GM19452 (cell line): ENCODE data around the gene TEX9.

Experiments
- ATAC-seq: cut with Tn5 transposase; IDR thresholded peaks from one replicate; pipeline ENCODE4 v1.9.1; 2021; ENCODE audit not compliant: unreplicated experiment

Gene TEX9

DNA sequence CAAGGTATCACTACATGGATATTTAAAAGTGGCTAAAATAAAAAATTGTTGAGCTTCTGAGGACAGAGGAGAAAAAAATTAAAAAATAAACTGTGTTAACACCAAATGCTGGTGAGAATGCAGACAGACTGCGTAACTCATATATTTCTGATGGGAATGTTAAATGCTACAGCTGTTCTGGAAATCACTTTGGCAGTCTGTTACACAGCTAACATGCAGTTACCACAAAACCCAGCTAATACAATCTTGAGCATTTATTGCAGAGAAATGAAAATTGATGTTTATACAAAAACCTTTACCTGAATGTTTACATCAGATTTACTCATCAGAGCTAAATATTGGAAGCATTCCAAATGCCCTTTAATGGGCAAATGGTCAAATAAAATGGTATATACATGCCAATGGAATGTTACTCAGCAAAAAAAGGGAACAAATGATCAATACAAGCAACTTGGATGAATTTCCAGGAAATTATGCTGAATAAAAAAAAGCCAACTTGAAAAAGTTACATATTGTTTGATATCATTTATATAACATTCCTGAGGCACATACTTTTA lies 75.1 kb downstream of the TEX9 start:
- ATAC-seq = no peak

DNA sequence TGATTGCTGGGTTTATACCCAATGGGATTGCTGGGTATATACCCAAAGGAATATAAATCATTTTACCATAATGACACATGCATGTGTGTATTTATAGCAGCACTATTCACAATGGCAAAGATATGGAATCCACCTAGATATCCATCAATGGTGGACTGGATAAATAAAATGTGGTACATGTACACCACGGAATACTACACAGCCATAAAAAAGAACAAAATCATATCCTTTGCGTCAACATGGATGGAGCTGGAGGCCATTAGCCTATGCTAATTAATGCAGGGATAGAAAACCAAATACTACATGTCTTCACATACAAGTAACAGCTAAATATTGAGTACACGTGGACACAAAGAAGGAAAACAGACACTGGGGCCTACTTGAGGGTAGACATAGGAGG lies 77.1 kb downstream of the TEX9 start:
- ATAC-seq = no peak

DNA sequence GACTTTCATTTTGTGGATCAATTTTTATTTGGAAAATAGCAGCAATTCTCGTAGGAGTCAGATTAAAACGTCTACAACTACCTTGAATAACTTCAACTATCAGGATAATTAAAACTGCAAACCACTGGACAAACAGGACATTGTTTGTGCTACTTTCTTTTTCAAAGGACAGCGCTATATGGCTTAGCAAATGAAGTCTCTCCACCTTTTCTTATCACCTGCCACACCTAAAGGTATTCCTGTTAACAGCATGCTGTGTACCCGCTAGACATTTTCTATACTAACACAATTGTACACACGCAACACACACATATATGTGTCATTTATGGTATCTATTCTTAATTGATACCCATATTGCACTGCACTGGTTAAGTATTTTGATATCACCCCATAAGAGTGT lies 80.5 kb downstream of the TEX9 start:
- no peak for ATAC-seq

DNA sequence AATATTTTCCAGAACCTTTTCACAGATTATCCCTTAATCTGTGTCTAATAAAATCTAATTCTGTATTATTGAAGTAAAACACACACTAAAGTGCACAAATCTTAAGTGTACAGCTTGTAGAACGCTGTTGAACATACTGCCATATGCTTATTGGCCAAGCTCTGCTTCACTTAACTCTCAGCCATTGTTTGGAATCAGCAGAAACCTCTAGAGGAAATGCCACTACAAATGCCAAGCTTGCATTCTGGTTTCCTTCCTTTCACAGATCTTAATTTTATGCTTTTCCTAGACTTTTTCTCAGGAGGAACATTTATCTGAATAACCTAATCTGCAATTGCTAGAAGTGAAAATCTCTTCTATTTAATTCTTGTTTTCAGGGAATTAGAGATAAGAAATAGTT lies 89.6 kb downstream of the TEX9 start:
- no peak for ATAC-seq

DNA sequence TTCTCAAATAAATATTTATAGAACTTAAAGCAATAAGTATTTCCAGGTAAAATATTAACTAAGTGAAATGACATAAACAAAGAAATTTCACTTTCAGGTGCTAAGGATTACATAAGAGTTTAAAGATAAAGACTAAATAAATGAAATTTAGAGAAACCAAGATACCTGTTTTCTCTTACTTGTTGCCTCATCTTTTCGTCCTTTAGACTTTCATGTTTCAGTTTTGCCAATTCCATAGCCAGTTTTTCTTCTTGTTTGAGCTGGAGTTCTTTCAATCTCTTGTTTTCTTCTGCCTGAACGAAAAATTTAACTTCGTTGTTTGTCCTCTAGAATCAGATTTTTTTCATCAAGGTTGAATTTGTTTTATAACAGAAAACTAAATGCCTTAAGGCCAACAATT lies 91.0 kb downstream of the TEX9 start:
- ATAC-seq = no peak

DNA sequence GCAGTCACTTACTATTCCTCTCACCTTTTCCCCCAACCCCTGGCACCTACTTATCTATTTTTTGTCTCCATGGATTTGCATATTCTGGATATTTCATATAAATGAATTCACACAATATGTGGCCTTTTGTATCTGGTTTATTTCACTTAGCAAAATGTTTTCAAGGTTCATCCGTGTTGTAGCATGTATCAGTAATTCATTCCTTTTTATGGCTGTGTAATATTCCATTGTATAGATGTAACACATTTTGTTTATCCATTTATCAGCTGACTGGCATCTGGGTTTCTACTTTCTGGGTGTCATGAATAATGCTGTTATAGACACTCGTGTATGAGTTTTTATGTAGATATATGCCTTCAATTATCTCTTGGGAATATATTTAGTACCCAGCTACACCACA lies 93.9 kb downstream of the TEX9 start:
- ATAC-seq = no peak

DNA sequence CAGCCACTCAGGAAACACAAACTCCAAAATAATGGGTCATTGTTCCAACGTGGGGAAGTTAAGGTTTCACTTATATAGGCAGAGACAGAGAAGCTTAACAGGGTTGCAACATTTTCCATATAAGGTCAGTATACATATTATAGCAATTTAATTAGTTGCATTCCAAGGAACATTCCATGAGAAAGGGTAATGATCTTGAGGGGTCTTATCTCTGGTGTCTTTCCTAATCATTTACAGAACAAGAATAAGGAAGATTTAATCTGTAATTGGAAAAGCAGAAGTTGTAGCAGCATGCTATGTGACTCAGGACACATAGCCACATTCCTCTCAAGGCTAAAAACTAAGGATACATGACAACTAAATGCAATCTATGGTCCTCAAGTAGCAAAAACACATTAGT lies 94.8 kb downstream of the TEX9 start:
- no peak for ATAC-seq

DNA sequence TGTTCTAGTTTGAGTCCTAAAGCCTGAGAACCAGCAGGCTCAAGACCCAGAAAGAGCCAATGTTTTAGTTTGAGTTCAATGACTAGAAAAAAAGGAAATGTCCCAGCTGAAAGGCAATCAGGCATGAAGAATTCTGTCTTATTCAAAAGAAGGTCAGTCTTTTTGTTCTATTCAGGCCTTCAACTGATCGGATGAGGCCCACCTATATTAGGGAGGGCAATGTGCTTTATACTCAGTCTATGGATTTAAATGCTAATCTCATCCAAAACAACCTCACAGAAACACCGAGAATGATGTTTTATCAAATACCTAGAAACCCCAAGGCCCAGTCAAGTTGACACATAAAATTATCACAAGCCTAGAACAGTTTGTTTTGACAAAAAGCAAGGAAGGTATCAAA lies 95.7 kb downstream of the TEX9 start:
- ATAC-seq = no peak

DNA sequence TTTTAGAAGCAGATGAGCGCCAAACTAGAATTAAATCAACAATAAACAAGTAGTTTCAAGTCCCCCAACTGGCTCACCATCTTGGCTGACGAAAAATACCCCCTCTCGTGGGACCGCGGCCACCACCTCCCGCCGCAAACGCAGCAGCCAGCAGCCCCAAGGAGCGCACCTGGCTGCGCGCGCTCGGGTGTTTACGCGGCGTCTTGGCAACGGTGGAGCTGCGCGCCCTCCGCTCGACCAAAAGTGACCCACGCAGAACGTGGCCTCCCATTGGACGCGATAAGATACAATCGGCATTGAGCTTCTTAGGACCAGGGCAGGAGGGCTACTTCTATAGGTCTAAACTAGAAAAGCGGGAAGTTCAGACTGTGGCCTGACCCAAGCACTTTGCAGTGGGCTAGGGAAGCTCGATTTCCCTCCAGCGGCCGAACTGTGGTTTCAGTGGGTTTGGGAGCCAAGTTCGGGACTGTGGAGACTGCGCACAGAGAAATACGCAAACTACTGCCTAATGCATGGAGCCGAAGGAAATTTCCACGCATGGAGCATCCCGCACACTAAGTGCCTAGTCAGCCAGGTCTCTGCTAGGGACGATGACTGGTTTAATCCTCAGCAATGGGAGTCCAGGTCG lies 99.8 kb downstream of the TEX9 start, which contains the start of gene MNS1:
MNS1 (minus strand) TSS at position 245 of the 628 bp plus-strand sequence; CDS start at position 80, 165 bp downstream.
- ATAC-seq = peak; percentile 99

DNA sequence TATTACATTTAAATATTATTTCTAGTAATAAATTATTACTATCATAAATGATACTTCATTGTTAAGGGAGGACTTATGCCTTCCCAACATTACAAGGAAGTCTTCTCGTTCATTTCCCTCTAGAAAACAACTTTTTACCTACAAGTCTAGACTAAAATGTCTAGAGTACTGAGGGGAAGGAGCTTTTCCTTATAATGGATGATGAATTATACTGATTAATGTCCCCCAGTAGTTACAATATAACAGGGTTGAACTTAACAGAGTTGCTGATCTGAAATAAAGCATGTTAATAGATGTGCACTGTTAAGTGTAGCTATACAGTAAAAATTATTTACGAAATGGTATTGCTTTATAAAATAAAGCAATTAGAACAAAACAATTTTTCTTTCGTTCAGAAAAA lies 102.4 kb downstream of the TEX9 start:
- no peak for ATAC-seq

DNA sequence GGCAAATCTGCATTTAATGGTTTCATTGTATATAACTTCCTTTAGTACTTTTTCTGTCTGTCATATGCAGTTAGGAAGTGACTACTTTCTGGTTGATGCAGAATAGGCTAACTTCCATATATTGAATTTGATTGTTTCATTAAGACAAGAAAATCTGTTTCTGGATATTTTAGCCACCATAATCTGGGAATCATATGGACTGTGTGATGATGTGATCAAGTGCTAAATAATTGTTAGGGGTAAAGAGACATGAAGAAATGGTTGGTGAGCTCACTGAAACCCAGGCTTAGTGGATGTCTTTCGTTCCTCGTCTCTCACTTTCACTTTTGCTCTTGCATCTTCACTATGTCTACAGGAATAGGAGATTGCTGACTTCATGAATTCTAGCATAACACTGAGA lies 103.2 kb downstream of the TEX9 start:
- peak; percentile 49 for ATAC-seq

DNA sequence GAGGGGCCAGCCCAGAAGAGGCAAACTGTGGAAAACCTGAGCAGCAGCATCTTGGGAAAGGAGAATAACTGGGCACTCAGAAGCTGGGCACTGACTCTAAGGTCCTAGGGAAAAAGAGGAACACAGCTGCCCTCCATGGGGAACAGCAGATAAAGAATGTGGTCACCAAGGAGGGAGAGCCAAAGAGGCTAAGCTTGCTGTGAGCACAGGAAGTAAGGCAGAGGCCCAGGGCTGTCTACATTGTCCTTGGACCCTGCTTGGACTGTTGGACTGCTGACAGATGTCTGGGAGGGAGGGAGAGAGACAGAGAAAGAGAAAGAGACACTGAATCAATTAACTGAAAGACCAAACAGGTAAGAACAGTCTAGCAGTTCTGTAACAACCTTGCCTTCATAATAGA lies 104.3 kb downstream of the TEX9 start:
- no peak for ATAC-seq

DNA sequence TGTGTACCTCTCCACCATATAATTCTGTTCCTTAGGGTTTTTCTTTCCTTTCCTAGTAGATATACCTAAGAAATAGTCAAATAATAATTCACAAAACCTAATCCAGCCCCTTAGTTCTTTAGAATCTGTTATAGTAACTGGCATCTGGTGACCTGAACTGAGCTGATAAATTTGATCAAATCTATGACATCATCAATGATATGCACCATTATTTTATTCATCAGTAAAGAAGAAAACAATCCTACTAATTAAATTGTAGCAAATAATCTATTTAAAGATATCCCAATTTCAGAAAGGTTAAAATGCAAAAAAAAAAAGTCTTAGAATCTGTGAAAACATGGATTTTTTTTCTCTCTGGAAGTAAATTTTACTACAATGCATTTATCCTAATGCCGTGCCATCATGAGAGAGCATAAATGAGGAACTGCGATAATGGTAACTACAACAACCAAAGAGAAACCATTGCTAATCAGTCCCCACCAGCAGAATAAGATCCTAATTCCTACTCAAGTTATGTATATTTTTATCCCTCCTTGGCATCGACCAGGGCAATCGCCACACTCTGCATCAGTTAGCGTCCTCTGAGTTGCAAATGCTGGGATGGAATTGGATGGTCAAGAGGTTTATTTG lies 106.3 kb downstream of the TEX9 start:
- ATAC-seq = no peak

DNA sequence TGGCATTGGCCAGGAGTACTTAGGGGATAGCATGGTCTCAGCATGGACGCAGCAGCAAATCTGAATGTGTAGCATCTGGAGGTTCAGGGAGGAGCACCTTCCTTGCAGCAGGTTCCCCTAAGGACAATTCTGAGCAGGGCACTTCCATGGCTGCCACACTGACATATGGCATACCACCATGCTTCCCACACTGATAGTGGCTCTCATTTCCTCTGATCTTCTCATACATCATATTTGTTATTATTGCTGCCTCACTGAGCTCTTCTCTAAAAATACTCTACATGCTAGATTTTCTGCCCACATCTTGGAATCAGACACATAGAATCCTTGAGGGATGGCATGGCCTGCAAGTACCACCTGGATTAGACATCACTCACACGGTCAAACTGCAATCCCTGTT lies 107.1 kb downstream of the TEX9 start:
- no peak for ATAC-seq

DNA sequence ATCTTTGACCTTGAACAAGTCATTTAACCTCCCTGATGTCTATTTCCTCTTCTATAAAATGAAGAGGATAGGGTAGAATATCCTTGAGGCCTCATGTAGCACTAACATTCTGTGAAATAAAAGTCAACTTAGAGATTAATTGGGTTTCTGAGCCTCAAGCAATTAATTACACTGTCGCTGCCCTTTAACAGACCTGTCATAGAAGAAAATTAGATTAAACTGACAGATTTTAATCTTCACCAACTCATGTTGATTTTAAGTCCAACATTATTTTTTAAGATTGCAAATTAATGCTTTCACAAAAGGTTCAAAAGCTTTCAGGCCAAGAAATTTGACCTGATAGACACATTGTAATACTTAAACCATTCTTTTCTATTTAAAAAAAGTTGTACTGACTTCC lies 107.8 kb downstream of the TEX9 start:
- no peak for ATAC-seq

DNA sequence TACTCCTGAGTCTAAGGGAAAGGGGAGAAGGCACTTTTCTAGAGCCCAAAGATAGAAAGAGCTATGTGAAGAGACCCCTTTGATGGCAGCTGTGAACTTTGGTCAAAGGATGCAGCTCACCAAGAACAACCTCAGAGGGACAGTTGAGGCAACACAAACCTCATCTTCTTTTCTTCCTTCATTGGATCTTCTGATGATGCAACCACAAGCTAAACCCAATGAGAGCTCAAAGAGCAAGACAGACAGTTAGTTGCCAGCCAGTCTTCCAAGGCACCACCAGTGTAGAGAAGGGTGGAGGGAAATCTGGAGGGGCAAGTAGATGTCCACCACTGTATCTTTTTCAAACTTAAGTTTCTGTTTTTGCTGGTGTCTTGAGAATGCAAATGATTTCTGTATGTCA lies 110.1 kb downstream of the TEX9 start:
- ATAC-seq = no peak
